Transverse colon (tissue), 4 donors: ENCODE measurements around the gene CRYBG1. TPM values are rescaled to one million over a fixed set of nuclear protein-coding genes. Genes with fewer than 3 reads are reported as not detected.

Experiments
- DNase-seq: peaks from one replicate; pipeline ENCODE4 v3.0.0-alpha.2; 2019
- H3K27ac ChIP-seq, 4 donors: fragments of 200-600 bp; sonication (generic); 2 replicates each; pipeline ENCODE4 v1.5.1; 2016 to 2018; ENCODE audit warnings: inconsistent platforms in 4 of 4
- H3K27me3 ChIP-seq: fragments of 200-600 bp; sonication (generic); 2 replicates; pipeline ENCODE4 v1.5.1; 2017; ENCODE audit warnings: inconsistent platforms
- H3K36me3 ChIP-seq, 4 donors: fragments of 200-600 bp; sonication (generic); 2 replicates each; pipeline ENCODE4 v1.5.1; 2017 to 2019; ENCODE audit warnings: inconsistent platforms in 4 of 4
- H3K4me1 ChIP-seq, 4 donors: fragments of 200-600 bp; sonication (generic); 2 replicates each; pipeline ENCODE4 v1.5.1; 2017 to 2020; ENCODE audit warnings: inconsistent platforms in 4 of 4
- H3K4me3 ChIP-seq, 4 donors: fragments of 200-600 bp; sonication (generic); 1 replicate in 1 of 4; 2 replicates in 3 of 4; pipeline versions ENCODE4 v1.5.1 to v1.6.1; 2017 to 2019; ENCODE audit warnings: inconsistent platforms in 4 of 4
- H3K9me3 ChIP-seq, 2 donors: fragments of 200-600 bp; sonication (generic); 2 replicates each; pipeline ENCODE4 v1.5.1; 2017 to 2019; ENCODE audit warnings: inconsistent platforms in 2 of 2
- EP300 ChIP-seq: sonication (generic); formaldehyde crosslinking; IDR thresholded peaks from one replicate; pipeline ENCODE4 v1.6.1; 2017; ENCODE audit warnings: antibody characterized with exemption, low read depth
- POLR2A ChIP-seq: fragments of 450-650 bp; IDR thresholded peaks from one replicate; pipeline ENCODE4 v1.6.1; 2016; ENCODE audit warnings: antibody characterized with exemption, mild to moderate bottlenecking, moderate library complexity
- POLR2AphosphoS5 ChIP-seq, 3 donors: sonication (generic); formaldehyde crosslinking; IDR thresholded peaks; one replicate each; pipeline ENCODE4 v1.6.1; 2016; ENCODE audit warnings: antibody characterized with exemption in 3 of 3
- WGBS, 2 donors: methylation state at CpG; one replicate each; pipeline ENCODE4 v1.1.5; 2018; ENCODE audit warnings: low coverage in 1 of 2; 5-methylcytosine and 5-hydroxymethylcytosine counted together
- in situ Hi-C, 4 donors: fragments of 200-750 bp; cut with MboI; loops; one replicate each; pipeline versions ENCODE4 v1.15.0 to v1.15.1; 2017; ENCODE audit warnings: low sequenced_read_pairs in 3 of 4, low pct_ligation_motif_present in 1 of 4, low pct_unique_long_range_greater_than_20kb in 1 of 4
- intact Hi-C: fragments of 100-400 bp; cut with DNase I; formaldehyde crosslinking; loops from one replicate; pipeline ENCODE4 v1.15.1; 2023; ENCODE audit warnings: low total_unique reads
- total RNA-seq, 4 donors: library from RNA; depleted of rRNA; stranded (reverse); fragments of >200 nt; gene quantifications; one replicate each; pipeline ENCODE4 v1.1.0, GENCODE V29; 2016
- TF ChIP-seq, protein P1 (sequence below), 5 experiments: fragments of 200-600 bp in 3 of 5; fragments of 450-650 bp in 2 of 5; sonication (generic) in 3 of 5; IDR thresholded peaks; 1 replicate in 2 of 5; 2 replicates in 3 of 5; pipeline ENCODE4 v1.5.1; 2016 to 2017; ENCODE audit warnings: antibody characterized with exemption in 5 of 5, inconsistent platforms in 3 of 5, mild to moderate bottlenecking in 2 of 5, moderate library complexity in 1 of 5

Gene CRYBG1
- total RNA-seq, 4 donors from 2014 or later, result 64.3 to 112 (median 70.2) TPM

DNA sequence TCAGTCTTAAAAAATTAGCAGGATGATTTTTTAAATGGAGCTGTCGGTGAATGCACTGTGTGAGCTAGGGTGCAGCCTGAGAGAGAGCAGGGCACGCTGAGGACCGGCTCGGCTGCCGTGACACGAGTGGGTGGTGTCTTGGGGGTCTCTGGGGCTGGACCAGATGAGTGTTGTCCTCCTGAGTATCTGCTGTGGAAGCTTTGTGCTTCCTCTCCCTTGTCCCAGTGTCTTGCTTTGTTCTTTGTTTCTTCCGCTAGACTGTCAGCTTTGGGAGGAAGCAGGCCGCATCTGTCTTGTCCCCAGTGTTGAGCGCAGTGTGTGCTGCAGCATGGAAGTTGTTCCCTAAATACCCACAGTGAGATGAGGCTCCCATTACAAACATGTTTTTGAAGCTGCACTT is 179.4 kb downstream of the CRYBG1 start:
- intact Hi-C loops, result no loop called here
- 82 to 84% methylated on average over 4 to 9 of the region's 9 CpGs for WGBS, 2 donors
- TF ChIP-seq POLR2AphosphoS5 (IDR thresholded peaks at IDR 0.05), result no peak
- TF ChIP-seq, protein P1, sequence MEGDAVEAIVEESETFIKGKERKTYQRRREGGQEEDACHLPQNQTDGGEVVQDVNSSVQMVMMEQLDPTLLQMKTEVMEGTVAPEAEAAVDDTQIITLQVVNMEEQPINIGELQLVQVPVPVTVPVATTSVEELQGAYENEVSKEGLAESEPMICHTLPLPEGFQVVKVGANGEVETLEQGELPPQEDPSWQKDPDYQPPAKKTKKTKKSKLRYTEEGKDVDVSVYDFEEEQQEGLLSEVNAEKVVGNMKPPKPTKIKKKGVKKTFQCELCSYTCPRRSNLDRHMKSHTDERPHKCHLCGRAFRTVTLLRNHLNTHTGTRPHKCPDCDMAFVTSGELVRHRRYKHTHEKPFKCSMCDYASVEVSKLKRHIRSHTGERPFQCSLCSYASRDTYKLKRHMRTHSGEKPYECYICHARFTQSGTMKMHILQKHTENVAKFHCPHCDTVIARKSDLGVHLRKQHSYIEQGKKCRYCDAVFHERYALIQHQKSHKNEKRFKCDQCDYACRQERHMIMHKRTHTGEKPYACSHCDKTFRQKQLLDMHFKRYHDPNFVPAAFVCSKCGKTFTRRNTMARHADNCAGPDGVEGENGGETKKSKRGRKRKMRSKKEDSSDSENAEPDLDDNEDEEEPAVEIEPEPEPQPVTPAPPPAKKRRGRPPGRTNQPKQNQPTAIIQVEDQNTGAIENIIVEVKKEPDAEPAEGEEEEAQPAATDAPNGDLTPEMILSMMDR (IDR thresholded peaks at IDR 0.05), result no peak
- TF ChIP-seq EP300, result no peak
- TF ChIP-seq POLR2A, result no peak

DNA sequence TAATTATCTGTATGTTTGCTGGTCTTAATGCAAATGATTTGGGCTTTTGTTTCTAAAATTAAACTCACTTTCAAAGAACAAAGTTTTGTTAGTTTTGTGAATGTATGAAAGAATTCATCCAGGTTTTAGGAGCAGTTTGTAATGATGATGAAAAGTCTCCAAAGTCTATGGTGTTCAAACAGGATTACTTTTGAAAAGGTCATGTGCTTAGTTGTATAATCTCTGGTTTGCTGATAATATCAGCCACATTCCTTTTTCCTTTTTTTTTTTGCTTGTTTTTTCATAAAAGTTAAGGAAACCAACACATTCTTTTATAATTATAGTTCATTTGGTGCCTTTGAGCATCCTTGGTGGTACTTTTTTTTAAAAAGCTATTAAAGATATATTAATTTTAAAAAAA is 179.9 kb downstream of the CRYBG1 start:
- no peaks in the 10 kb centered on the region for H3K9me3 ChIP-seq
- no peaks in the 10 kb centered on the region for H3K4me1 ChIP-seq
- H3K27me3 ChIP-seq, result no peaks in the 10 kb centered on the region
- in situ Hi-C loops, result no loop called here
- no peak for DNase-seq
- no peak overlapping the region for H3K27ac ChIP-seq
- peaks cover 0 to 4% (median 0%) of the 10 kb centered on the region in 4 donors for H3K36me3 ChIP-seq
- TF ChIP-seq POLR2A (no peak), EP300 (no peak), POLR2AphosphoS5 (IDR thresholded peaks at IDR 0.05) (no peak)
- TF ChIP-seq, protein P1 (IDR thresholded peaks at IDR 0.05), result no peak
- intact Hi-C loops, result no loop called here
- no peak overlapping the region for H3K4me3 ChIP-seq

More for the DNA sequence above, 179.4 kb downstream of the CRYBG1 start:
- H3K27me3 ChIP-seq, result no peaks in the 10 kb centered on the region
- in situ Hi-C loops, result no loop called here
- no peaks in the 10 kb centered on the region for H3K4me1 ChIP-seq
- no peak overlapping the region for H3K27ac ChIP-seq
- H3K4me3 ChIP-seq, result no peak overlapping the region
- H3K9me3 ChIP-seq, result no peaks in the 10 kb centered on the region
- peaks cover 0 to 4% (median 0%) of the 10 kb centered on the region in 4 donors for H3K36me3 ChIP-seq
- no peak for DNase-seq

DNA sequence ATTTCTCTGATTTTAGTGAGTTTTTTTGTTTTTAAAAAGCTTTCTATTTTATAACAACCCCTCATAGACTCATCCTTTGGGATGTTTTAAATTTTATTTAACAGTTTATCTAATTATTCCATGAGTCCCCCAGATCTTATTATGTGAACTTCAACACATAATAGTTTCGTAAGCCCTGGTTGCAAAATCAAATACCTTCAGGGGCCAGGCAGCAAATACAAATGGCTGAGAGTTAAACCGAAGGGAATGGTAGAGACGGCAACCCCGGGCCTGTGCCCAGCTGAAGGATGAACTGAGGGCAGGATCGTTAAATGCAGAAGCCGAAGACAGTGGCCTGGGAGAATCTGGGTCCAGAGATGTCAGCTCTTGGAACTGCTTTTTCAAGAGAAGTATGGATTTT is 180.4 kb downstream of the CRYBG1 start:
- Histone ChIP-seq H3K36me3 (peaks cover 0 to 4% (median 0%) of the 10 kb centered on the region in 4 donors), H3K4me3 (no peak overlapping the region), H3K9me3 (no peaks in the 10 kb centered on the region), H3K27ac (no peak overlapping the region), H3K27me3 (no peaks in the 10 kb centered on the region), H3K4me1 (peaks cover 0 to 2% (median under 1%) of the 10 kb centered on the region in 4 donors)
- intact Hi-C loops (no loop called here), in situ Hi-C loops (no loop called here)
- TF ChIP-seq, protein P1 (IDR thresholded peaks at IDR 0.05), result no peak
- TF ChIP-seq POLR2A, result no peak
- TF ChIP-seq EP300, result no peak
- no peak for TF ChIP-seq POLR2AphosphoS5 (IDR thresholded peaks at IDR 0.05)
- 83 to 94% methylated on average over 5 to 6 of the region's 6 CpGs for WGBS, 2 donors
- no peak for DNase-seq

DNA sequence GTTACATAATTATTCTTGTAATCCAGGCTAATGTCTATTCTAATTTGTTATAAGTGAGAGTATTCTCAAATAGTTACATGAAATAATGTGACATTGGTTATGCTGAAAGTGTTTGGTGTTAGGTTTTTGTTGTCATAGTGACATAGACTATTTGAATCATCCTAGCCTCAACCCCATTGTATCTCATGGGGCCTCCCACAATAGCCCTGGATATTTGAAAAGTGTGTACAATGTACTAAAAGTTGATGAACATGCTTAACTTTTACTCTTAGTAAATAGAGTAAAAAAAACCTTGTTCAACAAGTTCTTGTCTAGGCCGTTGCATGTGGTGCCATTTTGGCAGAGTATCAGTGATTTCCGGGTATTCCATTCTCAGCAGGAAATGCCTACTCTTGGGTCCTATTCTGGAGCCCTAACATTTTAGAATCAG is 185.8 kb downstream of the CRYBG1 start:
- TF ChIP-seq EP300 (no peak), POLR2AphosphoS5 (IDR thresholded peaks at IDR 0.05) (no peak), POLR2A (no peak)
- TF ChIP-seq, protein P1 (IDR thresholded peaks at IDR 0.05), result no peak
- no peak for DNase-seq
- no peaks in the 10 kb centered on the region for H3K27me3 ChIP-seq
- peaks cover 0 to 11% (median 4%) of the 10 kb centered on the region in 4 donors for H3K4me1 ChIP-seq
- WGBS, 2 donors, result 13 to 33% methylated on average over 1 to 2 of the region's 2 CpGs
- H3K4me3 ChIP-seq, result no peak overlapping the region
- in situ Hi-C loops (no loop called here), intact Hi-C loops (no loop called here)
- H3K36me3 ChIP-seq, result peaks cover 0 to 13% (median 2%) of the 10 kb centered on the region in 4 donors
- H3K9me3 ChIP-seq, result no peaks in the 10 kb centered on the region
- peak overlapping the region; percentile 23 to 53 (median 47) for H3K27ac ChIP-seq
